ENCODE data around the gene ISYNA1. TPM values are rescaled to one million over a fixed set of nuclear protein-coding genes. Genes with fewer than 3 reads are reported as not detected.

The ISYNA1 gene
- polyA plus RNA-seq, 2 donors = 17.5 to 42.7 TPM

- no peaks in the 10 kb centered on the region for H3K27me3 ChIP-seq (ENCODE audit: control insufficient read depth in 1 of 2, insufficient read depth in 2 of 2, low read length in 2 of 2)
- no peak overlapping the region for H3K4me3 ChIP-seq (ENCODE audit: low read depth in 1 of 2, low read length in 2 of 2)
- peaks cover 0 to 2% of the 10 kb centered on the region in 2 donors for H3K36me3 ChIP-seq (ENCODE audit: control insufficient read depth in 2 of 2, insufficient read depth in 2 of 2, low read length in 1 of 2)
- H3K9me3 ChIP-seq (ENCODE audit: control insufficient read depth in 2 of 2, insufficient read depth in 1 of 2, low read depth in 1 of 2, low read length in 1 of 2) = no peaks in the 10 kb centered on the region
- peaks cover 2 to 27% of the 10 kb centered on the region in 2 donors for H3K4me1 ChIP-seq (ENCODE audit: control insufficient read depth in 2 of 2, insufficient read depth in 2 of 2, low read length in 1 of 2)
- WGBS, 2 donors = 77 to 84% methylated on average over 21 of the region's 21 CpGs
- H3K27ac ChIP-seq (ENCODE audit: low read depth in 2 of 2, low read length in 1 of 2) = peak overlapping the region in 1 of 2 donors; percentile 9
These were observed 14.5 kb downstream of the ISYNA1 start for GRCh38 chr19:18423258-18424020.

- Histone ChIP-seq H3K27ac (ENCODE audit: low read depth in 2 of 2, low read length in 1 of 2) (peak overlapping the region; percentile 9 to 20), H3K4me1 (ENCODE audit: control insufficient read depth in 2 of 2, insufficient read depth in 2 of 2, low read length in 1 of 2) (peaks cover 2 to 34% of the 10 kb centered on the region in 2 donors), H3K9me3 (ENCODE audit: control insufficient read depth in 2 of 2, insufficient read depth in 1 of 2, low read depth in 1 of 2, low read length in 1 of 2) (no peaks in the 10 kb centered on the region), H3K4me3 (ENCODE audit: low read depth in 1 of 2, low read length in 2 of 2) (no peak overlapping the region), H3K36me3 (ENCODE audit: control insufficient read depth in 2 of 2, insufficient read depth in 2 of 2, low read length in 1 of 2) (no peaks in the 10 kb centered on the region), H3K27me3 (ENCODE audit: control insufficient read depth in 1 of 2, insufficient read depth in 2 of 2, low read length in 2 of 2) (no peaks in the 10 kb centered on the region)
- 72 to 76% methylated on average over 14 of the region's 14 CpGs for WGBS, 2 donors
These were observed 15.3 kb downstream of the ISYNA1 start for GRCh38 chr19:18422530-18423191.

- WGBS, 2 donors = 68 to 73% methylated on average over 12 of the region's 12 CpGs
- peaks cover 4 to 40% of the 10 kb centered on the region in 2 donors for H3K4me1 ChIP-seq (ENCODE audit: control insufficient read depth in 2 of 2, insufficient read depth in 2 of 2, low read length in 1 of 2)
- no peak overlapping the region for H3K4me3 ChIP-seq (ENCODE audit: low read depth in 1 of 2, low read length in 2 of 2)
- no peaks in the 10 kb centered on the region for H3K27me3 ChIP-seq (ENCODE audit: control insufficient read depth in 1 of 2, insufficient read depth in 2 of 2, low read length in 2 of 2)
- H3K27ac ChIP-seq (ENCODE audit: low read depth in 2 of 2, low read length in 1 of 2) = no peak overlapping the region
- H3K36me3 ChIP-seq (ENCODE audit: control insufficient read depth in 2 of 2, insufficient read depth in 2 of 2, low read length in 1 of 2) = no peaks in the 10 kb centered on the region
- no peaks in the 10 kb centered on the region for H3K9me3 ChIP-seq (ENCODE audit: control insufficient read depth in 2 of 2, insufficient read depth in 1 of 2, low read depth in 1 of 2, low read length in 1 of 2)
These were observed 16.5 kb downstream of the ISYNA1 start for GRCh38 chr19:18421371-18421959.

- Histone ChIP-seq H3K4me1 (ENCODE audit: control insufficient read depth in 2 of 2, insufficient read depth in 2 of 2, low read length in 1 of 2) (peaks cover 5 to 42% of the 10 kb centered on the region in 2 donors), H3K4me3 (ENCODE audit: low read depth in 1 of 2, low read length in 2 of 2) (no peak overlapping the region), H3K36me3 (ENCODE audit: control insufficient read depth in 2 of 2, insufficient read depth in 2 of 2, low read length in 1 of 2) (no peaks in the 10 kb centered on the region), H3K27me3 (ENCODE audit: control insufficient read depth in 1 of 2, insufficient read depth in 2 of 2, low read length in 2 of 2) (no peaks in the 10 kb centered on the region), H3K9me3 (ENCODE audit: control insufficient read depth in 2 of 2, insufficient read depth in 1 of 2, low read depth in 1 of 2, low read length in 1 of 2) (no peaks in the 10 kb centered on the region), H3K27ac (ENCODE audit: low read depth in 2 of 2, low read length in 1 of 2) (peak overlapping the region; percentile 15 to 36)
- 36 to 39% methylated on average over 2 of the region's 2 CpGs for WGBS, 2 donors
These were observed 17.0 kb downstream of the ISYNA1 start for GRCh38 chr19:18420930-18421329.

- peaks cover 5 to 46% of the 10 kb centered on the region in 2 donors for H3K4me1 ChIP-seq (ENCODE audit: control insufficient read depth in 2 of 2, insufficient read depth in 2 of 2, low read length in 1 of 2)
- no peaks in the 10 kb centered on the region for H3K27me3 ChIP-seq (ENCODE audit: control insufficient read depth in 1 of 2, insufficient read depth in 2 of 2, low read length in 2 of 2)
- H3K9me3 ChIP-seq (ENCODE audit: control insufficient read depth in 2 of 2, insufficient read depth in 1 of 2, low read depth in 1 of 2, low read length in 1 of 2) = no peaks in the 10 kb centered on the region
- WGBS, 2 donors = 1% methylated on average over 61 to 97 of the region's 97 CpGs
- H3K4me3 ChIP-seq (ENCODE audit: low read depth in 1 of 2, low read length in 2 of 2) = peak overlapping the region; percentile 57 to 68
- H3K36me3 ChIP-seq (ENCODE audit: control insufficient read depth in 2 of 2, insufficient read depth in 2 of 2, low read length in 1 of 2) = no peaks in the 10 kb centered on the region
- peak overlapping the region; percentile 80 to 88 for H3K27ac ChIP-seq (ENCODE audit: low read depth in 2 of 2, low read length in 1 of 2)
These were observed 18.1 kb downstream of the ISYNA1 start for GRCh38 chr19:18419699-18420460.

GRCh38 chr19:18419195-18419698 is 18.7 kb downstream of the ISYNA1 start, which contains the start of gene SSBP4:
TSS of gene SSBP4 (plus strand) at chr19:18419398. CDS start at chr19:18419649, 251 bp downstream.
- Histone ChIP-seq H3K4me3 (ENCODE audit: low read depth in 1 of 2, low read length in 2 of 2) (peak within 1 kb of the TSS; percentile 57 to 68), H3K9me3 (ENCODE audit: control insufficient read depth in 2 of 2, insufficient read depth in 1 of 2, low read depth in 1 of 2, low read length in 1 of 2) (no peaks in the 10 kb centered on the region), H3K4me1 (ENCODE audit: control insufficient read depth in 2 of 2, insufficient read depth in 2 of 2, low read length in 1 of 2) (peaks cover 5 to 46% of the 10 kb centered on the region in 2 donors), H3K36me3 (ENCODE audit: control insufficient read depth in 2 of 2, insufficient read depth in 2 of 2, low read length in 1 of 2) (no peaks in the 10 kb centered on the region), H3K27me3 (ENCODE audit: control insufficient read depth in 1 of 2, insufficient read depth in 2 of 2, low read length in 2 of 2) (no peaks in the 10 kb centered on the region), H3K27ac (ENCODE audit: low read depth in 2 of 2, low read length in 1 of 2) (peak within 1 kb of the TSS; percentile 80 to 88)
- 1% methylated on average over 52 to 80 of the region's 80 CpGs for WGBS, 2 donors

- WGBS, 2 donors = 12% methylated on average over 39 of the region's 39 CpGs
These were observed 19.3 kb downstream of the ISYNA1 start for GRCh38 chr19:18418483-18419194.

GRCh38 chr19:18418029-18418482 is 19.9 kb downstream of the ISYNA1 start:
- peaks cover 5 to 42% of the 10 kb centered on the region in 2 donors for H3K4me1 ChIP-seq (ENCODE audit: control insufficient read depth in 2 of 2, insufficient read depth in 2 of 2, low read length in 1 of 2)
- WGBS, 2 donors = 8 to 9% methylated on average over 30 of the region's 30 CpGs
- H3K27me3 ChIP-seq (ENCODE audit: control insufficient read depth in 1 of 2, insufficient read depth in 2 of 2, low read length in 2 of 2) = no peaks in the 10 kb centered on the region
- no peaks in the 10 kb centered on the region for H3K36me3 ChIP-seq (ENCODE audit: control insufficient read depth in 2 of 2, insufficient read depth in 2 of 2, low read length in 1 of 2)
- no peak overlapping the region for H3K4me3 ChIP-seq (ENCODE audit: low read depth in 1 of 2, low read length in 2 of 2)
- no peaks in the 10 kb centered on the region for H3K9me3 ChIP-seq (ENCODE audit: control insufficient read depth in 2 of 2, insufficient read depth in 1 of 2, low read depth in 1 of 2, low read length in 1 of 2)
- peak overlapping the region; percentile 80 to 88 for H3K27ac ChIP-seq (ENCODE audit: low read depth in 2 of 2, low read length in 1 of 2)

More at GRCh38 chr19:18418483-18419194, 19.3 kb downstream of the ISYNA1 start:
- peak overlapping the region; percentile 57 to 68 for H3K4me3 ChIP-seq (ENCODE audit: low read depth in 1 of 2, low read length in 2 of 2)
- H3K27me3 ChIP-seq (ENCODE audit: control insufficient read depth in 1 of 2, insufficient read depth in 2 of 2, low read length in 2 of 2) = no peaks in the 10 kb centered on the region
- H3K4me1 ChIP-seq (ENCODE audit: control insufficient read depth in 2 of 2, insufficient read depth in 2 of 2, low read length in 1 of 2) = peaks cover 5 to 44% of the 10 kb centered on the region in 2 donors
- H3K36me3 ChIP-seq (ENCODE audit: control insufficient read depth in 2 of 2, insufficient read depth in 2 of 2, low read length in 1 of 2) = no peaks in the 10 kb centered on the region
- no peaks in the 10 kb centered on the region for H3K9me3 ChIP-seq (ENCODE audit: control insufficient read depth in 2 of 2, insufficient read depth in 1 of 2, low read depth in 1 of 2, low read length in 1 of 2)
- H3K27ac ChIP-seq (ENCODE audit: low read depth in 2 of 2, low read length in 1 of 2) = peak overlapping the region; percentile 80 to 88
